NCI-H1694 (cell line): ENCODE data around the gene PAX5.
A peak's percentile ranks its signal among the peaks of the same experiment; 100 is the strongest.

Source experiments
- DNase-seq: peaks from one replicate; lab custom pipeline; 2025; lab: John Stamatoyannopoulos, UW

Gene PAX5

GRCh38 chr9:37037503-37038301 lies 3.6 kb upstream of the PAX5 start:
- DNase-seq = no peak

- DNase-seq = no peak
Observed at GRCh38 chr9:37036776-37037502, 2.9 kb upstream of the PAX5 start.

GRCh38 chr9:37036371-37036775 lies 2.3 kb upstream of the PAX5 start:
- DNase-seq = no peak

- DNase-seq = no peak
Observed at GRCh38 chr9:37035648-37036370, 1.7 kb upstream of the PAX5 start.

- DNase-seq = no peak
Observed at GRCh38 chr9:37034938-37035647, 1.0 kb upstream of the PAX5 start.

GRCh38 chr9:37034305-37034937 lies 353 bp upstream of the PAX5 start:
- no peak for DNase-seq

- DNase-seq = no peak
Observed at GRCh38 chr9:37033141-37033540, 927 bp downstream of the PAX5 start.

GRCh38 chr9:37032713-37033112 lies 1.4 kb downstream of the PAX5 start:
- no peak for DNase-seq

- DNase-seq = no peak
Observed at GRCh38 chr9:37031902-37032301, 2.2 kb downstream of the PAX5 start.

GRCh38 chr9:37031081-37031480 lies 3.0 kb downstream of the PAX5 start:
- DNase-seq = no peak

GRCh38 chr9:37030611-37030939 lies 3.5 kb downstream of the PAX5 start:
- DNase-seq = no peak

- DNase-seq = no peak
Observed at GRCh38 chr9:37029776-37030610, 4.1 kb downstream of the PAX5 start.

- DNase-seq = no peak
Observed at GRCh38 chr9:37029304-37029775, 4.7 kb downstream of the PAX5 start.

- DNase-seq = no peak
Observed at GRCh38 chr9:37028420-37029031, 5.5 kb downstream of the PAX5 start.

GRCh38 chr9:37027582-37028419 lies 6.3 kb downstream of the PAX5 start:
- DNase-seq = peak; percentile 97

- DNase-seq = no peak
Observed at GRCh38 chr9:37026931-37027581, 7.0 kb downstream of the PAX5 start.

- no peak for DNase-seq
Observed at GRCh38 chr9:37026113-37026930, 7.7 kb downstream of the PAX5 start.

GRCh38 chr9:37025823-37026112 lies 8.3 kb downstream of the PAX5 start:
- no peak for DNase-seq
